HepG2 (cell line): ENCODE measurements around the gene CLDN4. TPM values are rescaled to one million over a fixed set of nuclear protein-coding genes. Genes with fewer than 3 reads are reported as not detected.
A peak's percentile ranks its signal among the peaks of the same experiment; 100 is the strongest.
"Not testable (repeated sequence)": the region's sequence is repeated elsewhere in the genome, so short reads cannot be mapped to it uniquely, and the experiment has no call there.

Experiments used
- ATAC-seq: fragments of 200-7000 bp; cut with Tn5 transposase; 3 replicates; pipeline ENCODE4 v1.9.1; 2020; ENCODE audit warnings: mild to moderate bottlenecking, moderate library complexity
- BruUV-seq: library from RNA; stranded (reverse); fragments of 400-500 nt; replicated peaks from 2 replicates; lab custom pipeline; 2021; lab: Mats Ljungman, UMichigan
- CTCF ChIA-PET: fragments of 300-600 bp; formaldehyde crosslinking; extraction: SDS; loops from one replicate; lab custom pipeline; 2021; ENCODE audit warnings: low total read pairs, inconsistent platforms, low intra/inter-chr PET ratio; lab: Yijun Ruan, JAX
- POLR2A ChIA-PET: fragments of 350-600 bp; sonication (Branson Sonifier 250); formaldehyde crosslinking; loops from one replicate; lab custom pipeline; 2020; ENCODE audit warnings: antibody characterized with exemption, inconsistent platforms; lab: Yijun Ruan, JAX
- DNase-seq: peaks from one replicate; pipeline ENCODE4 v3.0.0-alpha.2; 2015; ENCODE audit warnings: low spot score
- FAIRE-seq: peaks from 3 replicates; lab custom pipeline; 2011; peaks lifted over from hg19 to GRCh38; lab: Jason Lieb, UNC
- H2AFZ ChIP-seq: one replicate; pipeline ENCODE4 v1.6.1; 2011; ENCODE audit warnings: low read length, inconsistent platforms
- H3K27ac ChIP-seq: fragments of 300-600 bp; 3 replicates; pipeline ENCODE4 v1.8.0; 2011; ENCODE audit warnings: mixed run types, mild to moderate bottlenecking, mixed read lengths, low read length, inconsistent platforms; ENCODE audit not compliant: insufficient read depth; ENCODE audit errors: extremely low read length
- H3K27me3 ChIP-seq, 2 experiments: fragments of 200-600 bp in 1 of 2; 2 replicates in 1 of 2; 3 replicates in 1 of 2; pipeline versions ENCODE4 v1.6.0 to v1.8.0; 2011; ENCODE audit warnings: low read length in 2 of 2, mild to moderate bottlenecking in 2 of 2, moderate library complexity in 2 of 2, inconsistent platforms in 1 of 2; ENCODE audit not compliant: insufficient read depth in 2 of 2, control insufficient read depth in 1 of 2
- H3K36me3 ChIP-seq, 2 experiments: fragments of 200-600 bp in 1 of 2; replicated peaks in 1 of 2; 2 replicates in 1 of 2; 3 replicates in 1 of 2; pipeline versions ENCODE4 v1.5.1 to v1.8.0; 2011; ENCODE audit warnings: low read length in 2 of 2, inconsistent platforms in 1 of 2; ENCODE audit not compliant: insufficient read depth in 2 of 2, control insufficient read depth in 1 of 2
- H3K4me1 ChIP-seq: 2 replicates; pipeline ENCODE4 v1.5.1; 2012; ENCODE audit warnings: low read length, inconsistent platforms; ENCODE audit not compliant: insufficient read depth
- H3K4me2 ChIP-seq: 2 replicates; pipeline ENCODE4 v1.6.0; 2011; ENCODE audit warnings: low read depth, low read length, inconsistent platforms
- H3K4me3 ChIP-seq, 3 experiments: fragments of 200-600 bp in 1 of 3; sonication (generic), shearing (Covaris generic) in 1 of 3; replicated peaks in 1 of 3; 2 replicates each; pipeline ENCODE4 v1.5.1; 2011 to 2016; ENCODE audit warnings: low read length in 3 of 3, inconsistent platforms in 2 of 3, low read depth in 2 of 3, mild to moderate bottlenecking in 2 of 3, control low read depth in 1 of 3, mixed read lengths in 1 of 3; ENCODE audit not compliant: insufficient read depth in 1 of 3
- H3K79me2 ChIP-seq: one replicate; pipeline ENCODE4 v1.6.1; 2011; ENCODE audit warnings: low read length, inconsistent platforms; ENCODE audit not compliant: insufficient read depth
- H3K9ac ChIP-seq: 2 replicates; pipeline ENCODE4 v1.6.0; 2011; ENCODE audit warnings: mild to moderate bottlenecking, low read depth, low read length, inconsistent platforms; ENCODE audit not compliant: insufficient read depth
- H3K9me3 ChIP-seq: 2 replicates; pipeline ENCODE4 v1.5.1; 2012; ENCODE audit warnings: mild to moderate bottlenecking, low read length
- H4K20me1 ChIP-seq: 2 replicates; pipeline ENCODE4 v1.6.0; 2011; ENCODE audit warnings: inconsistent platforms, mild to moderate bottlenecking, low read length, moderate library complexity; ENCODE audit not compliant: insufficient read depth
- EEA1 ChIP-seq: sonication (generic); formaldehyde crosslinking; IDR thresholded peaks from 2 replicates; pipeline ENCODE4 v1.5.1; 2020; ENCODE audit warnings: mild to moderate bottlenecking, missing genetic modification reagents, borderline replicate concordance
- ELF1 ChIP-seq: sonication (generic); formaldehyde crosslinking; IDR thresholded peaks from 2 replicates; pipeline ENCODE4 v1.4.0; 2020; ENCODE audit warnings: missing genetic modification reagents
- GMEB2 ChIP-seq: IDR thresholded peaks from 2 replicates; pipeline ENCODE4 v1.6.1; 2016; ENCODE audit warnings: missing biosample characterization, missing genetic modification reagents, low read depth
- RBFOX2 ChIP-seq: fragments of 200-400 bp; formaldehyde crosslinking; IDR thresholded peaks from 2 replicates; pipeline ENCODE4 v1.6.1; 2017; ENCODE audit warnings: low read depth, mild to moderate bottlenecking, low read length
- ZNF121 ChIP-seq: sonication (generic); formaldehyde crosslinking; IDR thresholded peaks from 2 replicates; pipeline ENCODE4 v1.5.0; 2020; ENCODE audit warnings: mild to moderate bottlenecking, missing genetic modification reagents
- ZNF230 ChIP-seq: sonication (generic); formaldehyde crosslinking; IDR thresholded peaks from 2 replicates; pipeline ENCODE4 v1.4.0; 2020; ENCODE audit warnings: mild to moderate bottlenecking, missing genetic modification reagents
- ZNF317 ChIP-seq: sonication (generic); formaldehyde crosslinking; IDR thresholded peaks from 2 replicates; pipeline ENCODE4 v1.5.0; 2020; ENCODE audit warnings: mild to moderate bottlenecking, missing genetic modification reagents
- WGBS: methylation state at CpG from one replicate; pipeline ENCODE4 v1.1.6; 2017; ENCODE audit warnings: low lambda C conversion rate; 5-methylcytosine and 5-hydroxymethylcytosine counted together
- in situ Hi-C: cut with HindIII; loops from 2 replicates; pipeline ENCODE4 v1.10.0; 2017; ENCODE audit warnings: low pct_unique_long_range_greater_than_20kb; ENCODE audit not compliant: extremely low pct_ligation_motif_present
- intact Hi-C: fragments of 100-400 bp; cut with micrococcal nuclease; formaldehyde crosslinking; loops from one replicate; pipeline ENCODE4 v1.10.0; 2022; ENCODE audit not compliant: unreplicated experiment
- polyA plus RNA-seq, 8 experiments: library from polyadenylated mRNA; depleted of rRNA in 3 of 8; stranded (reverse) in 7 of 8; unstranded in 1 of 8; fragments of >200 nt; fragmentation: Illumina TruSeq in 4 of 8; extraction: Trizol in 4 of 8; gene quantifications; 2 replicates each; pipeline versions ENCODE4 v1.2.1 to v1.2.3, GENCODE V29; 2011 to 2016; ENCODE audit warnings: low read depth in 4 of 8, missing spikeins in 1 of 8, mixed read lengths in 1 of 8; ENCODE audit not compliant: insufficient read depth in 1 of 8
- total RNA-seq, 5 experiments: library from RNA; depleted of rRNA; stranded (reverse); fragments of >200 nt; fragmentation: Illumina TruSeq; extraction: Trizol; gene quantifications; 2 replicates each; pipeline ENCODE4 v1.2.3, GENCODE V29; 2016; ENCODE audit warnings: low read depth in 1 of 5

CLDN4 gene
- total and polyA plus RNA-seq, 2 of the 13 experiments (the other 11 are each of a cell fraction or from before 2014, with no cell fraction given) = 28.2 to 35.7 TPM

GRCh38 chr7:73786588-73786987 is 44.2 kb upstream of the CLDN4 start:
- H4K20me1 ChIP-seq = no peaks in the 10 kb centered on the region
- H2AFZ ChIP-seq = no peak overlapping the region
- POLR2A ChIA-PET = no interaction called here
- in situ Hi-C loops (no loop called here), intact Hi-C loops (no loop called here)
- no peaks in the 10 kb centered on the region for H3K4me1 ChIP-seq
- H3K79me2 ChIP-seq = no peaks in the 10 kb centered on the region
- CTCF ChIA-PET = no interaction called here
- H3K9me3 ChIP-seq = no peaks in the 10 kb centered on the region
- no TSS peak for BruUV-seq
- H3K4me3 ChIP-seq = no peak overlapping the region
- FAIRE-seq = no peak
- H3K27ac ChIP-seq = no peak overlapping the region
- no peak overlapping the region for H3K4me2 ChIP-seq
- WGBS = 0% methylated on average over 1 of the region's 1 CpG
- no peak for ATAC-seq
- H3K36me3 ChIP-seq = no peaks in the 10 kb centered on the region
- TF ChIP-seq ZNF230 (CRISPR knock-in tag) (no peak), ZNF121 (CRISPR knock-in tag) (peak; percentile 46; the same call in 1 of the 2 replicates)
- no peaks in the 10 kb centered on the region for H3K27me3 ChIP-seq
- no peak for DNase-seq
- no peak overlapping the region for H3K9ac ChIP-seq

- POLR2A ChIA-PET = interaction anchor here (0.6 kb wide), 1 partner anchor 246 kb away, joined by 3 read pairs; no protein-coding TSS in a partner anchor
- H3K9me3 ChIP-seq, ATAC-seq, H3K9ac ChIP-seq, BruUV-seq, in situ Hi-C loops, H2AFZ ChIP-seq, DNase-seq, H3K4me2 ChIP-seq, H3K27me3 ChIP-seq, CTCF ChIA-PET, H4K20me1 ChIP-seq, H3K79me2 ChIP-seq, H3K27ac ChIP-seq, FAIRE-seq, H3K4me3 ChIP-seq, H3K36me3 ChIP-seq, H3K4me1 ChIP-seq, intact Hi-C loops: not testable (repeated sequence)
- 12% methylated on average over 1 of the region's 1 CpG for WGBS
Observed at GRCh38 chr7:73787786-73788048, 43.1 kb upstream of the CLDN4 start.

GRCh38 chr7:73789051-73789450 is 41.7 kb upstream of the CLDN4 start:
- WGBS = 21% methylated on average over 4 of the region's 4 CpGs
- Histone ChIP-seq H3K4me1 (peaks cover 18% of the 10 kb centered on the region), H3K4me3 (no peak overlapping the region), H3K9me3 (no peaks in the 10 kb centered on the region), H3K36me3 (no peaks in the 10 kb centered on the region), H3K79me2 (no peaks in the 10 kb centered on the region), H3K27me3 (no peaks in the 10 kb centered on the region), H4K20me1 (no peaks in the 10 kb centered on the region), H2AFZ (no peak overlapping the region), H3K9ac (no peak overlapping the region), H3K4me2 (no peak overlapping the region), H3K27ac (no peak overlapping the region)
- no TSS peak for BruUV-seq
- ATAC-seq (no peak), FAIRE-seq (no peak), DNase-seq (no peak)
- TF ChIP-seq GMEB2 = no peak
- no peak for TF ChIP-seq RBFOX2
- TF ChIP-seq ELF1 = no peak
- no peak for TF ChIP-seq ZNF317 (CRISPR knock-in tag)
- no peak for TF ChIP-seq EEA1 (CRISPR knock-in tag)
- ChIA-PET CTCF (no interaction called here), POLR2A (no interaction called here)
- intact Hi-C loops (no loop called here), in situ Hi-C loops (no loop called here)
